PFSK-1 (cell line): ENCODE data around the gene MYH15.

ENCODE experiments used
- FOXP2 ChIP-seq: optimal IDR thresholded peaks from 2 replicates; pipeline ENCODE3; 2011; ENCODE audit warnings: borderline replicate concordance, control low read depth, inconsistent platforms; ENCODE audit not compliant: insufficient read depth; ENCODE audit errors: extremely low read length, extremely low read depth
- POLR2AphosphoS5 ChIP-seq: IDR thresholded peaks from 2 replicates; pipeline ENCODE4 v1.6.1; 2012; ENCODE audit warnings: low read depth, mild to moderate bottlenecking, control low read depth, low read length, moderate library complexity
- REST ChIP-seq, 2 experiments: IDR thresholded peaks; 2 replicates each; pipeline versions ENCODE4 v1.6.1 to v1.8.0; 2011 to 2012; ENCODE audit warnings: low read depth in 2 of 2, low read length in 2 of 2, control low read depth in 1 of 2, inconsistent platforms in 1 of 2, mild to moderate bottlenecking in 1 of 2, moderate library complexity in 1 of 2; ENCODE audit not compliant: insufficient read depth in 1 of 2
- SIN3A ChIP-seq: IDR thresholded peaks from 2 replicates; pipeline ENCODE4 v1.6.1; 2012; ENCODE audit warnings: mild to moderate bottlenecking, low read length, moderate library complexity, borderline replicate concordance; ENCODE audit not compliant: insufficient read depth
- TAF1 ChIP-seq: IDR thresholded peaks from 2 replicates; pipeline ENCODE4 v1.6.1; 2012; ENCODE audit warnings: low read length, control low read depth, borderline replicate concordance; ENCODE audit not compliant: insufficient read depth

The MYH15 gene

GRCh38 chr3:108500728-108501127 is 9.7 kb downstream of the MYH15 start:
- no peak for TF ChIP-seq SIN3A
- TF ChIP-seq TAF1: no peak
- TF ChIP-seq POLR2AphosphoS5: no peak
- TF ChIP-seq FOXP2: no peak
- no peak for TF ChIP-seq REST (IDR thresholded peaks at IDR 0.05; ENCODE audit: insufficient read depth in 1 of 2, low read depth in 2 of 2, low read length in 2 of 2)

- TF ChIP-seq REST (IDR thresholded peaks at IDR 0.05; ENCODE audit: insufficient read depth in 1 of 2, low read depth in 2 of 2, low read length in 2 of 2) (no peak), POLR2AphosphoS5 (no peak), TAF1 (no peak), SIN3A (no peak), FOXP2 (no peak)
Measured at GRCh38 chr3:108497271-108497670, 13.1 kb downstream of the MYH15 start.

GRCh38 chr3:108495717-108496116 is 14.7 kb downstream of the MYH15 start:
- TF ChIP-seq FOXP2 (no peak), POLR2AphosphoS5 (no peak), SIN3A (no peak), REST (IDR thresholded peaks at IDR 0.05; ENCODE audit: insufficient read depth in 1 of 2, low read depth in 2 of 2, low read length in 2 of 2) (no peak), TAF1 (no peak)

GRCh38 chr3:108494906-108495531 is 15.4 kb downstream of the MYH15 start:
- TF ChIP-seq FOXP2 (no peak), TAF1 (no peak), SIN3A (no peak), POLR2AphosphoS5 (no peak), REST (IDR thresholded peaks at IDR 0.05; ENCODE audit: insufficient read depth in 1 of 2, low read depth in 2 of 2, low read length in 2 of 2) (no peak)
